Stimulated activated naive B cell treated with anti-CD40 and anti-IgM and Interleukin-4, amounts not matched to agents 10 μg/mL and 1 μg/mL and 100 μg/mL, for 72 hours (primary cell): ENCODE data around the gene EGLN2.

Experiments
- ATAC-seq, 2 donors: fragments of 150-1000 bp; cut with Tn5 transposase; replicated peaks; 2 replicates each; pipeline ENCODE4 v1.10.0; 2021; ENCODE audit warnings: moderate library complexity in 1 of 2
- DNase-seq: peaks from one replicate; pipeline ENCODE4 v3.0.0; 2021
- H3K27ac Mint-ChIP-seq: one replicate; pipeline ENCODE4 v1.8.0; 2022; ENCODE audit warnings: mild to moderate bottlenecking, mixed read lengths
- H3K27me3 Mint-ChIP-seq, 2 donors: one replicate each; pipeline ENCODE4 v1.8.0; 2022; ENCODE audit warnings: mixed read lengths in 2 of 2
- H3K36me3 Mint-ChIP-seq, 2 donors: one replicate each; pipeline ENCODE4 v1.8.0; 2022; ENCODE audit warnings: mixed read lengths in 2 of 2, mild to moderate bottlenecking in 1 of 2
- H3K4me1 Mint-ChIP-seq, 2 donors: one replicate each; pipeline ENCODE4 v1.8.0; 2022; ENCODE audit warnings: mixed read lengths in 2 of 2, mild to moderate bottlenecking in 1 of 2
- H3K4me3 Mint-ChIP-seq, 2 donors: one replicate each; pipeline ENCODE4 v1.8.0; 2022; ENCODE audit warnings: mild to moderate bottlenecking in 2 of 2, mixed read lengths in 2 of 2, moderate library complexity in 1 of 2
- H3K9me3 Mint-ChIP-seq, 2 donors: one replicate each; pipeline ENCODE4 v1.8.0; 2022; ENCODE audit warnings: mixed read lengths in 2 of 2, mild to moderate bottlenecking in 1 of 2

Gene EGLN2

DNA sequence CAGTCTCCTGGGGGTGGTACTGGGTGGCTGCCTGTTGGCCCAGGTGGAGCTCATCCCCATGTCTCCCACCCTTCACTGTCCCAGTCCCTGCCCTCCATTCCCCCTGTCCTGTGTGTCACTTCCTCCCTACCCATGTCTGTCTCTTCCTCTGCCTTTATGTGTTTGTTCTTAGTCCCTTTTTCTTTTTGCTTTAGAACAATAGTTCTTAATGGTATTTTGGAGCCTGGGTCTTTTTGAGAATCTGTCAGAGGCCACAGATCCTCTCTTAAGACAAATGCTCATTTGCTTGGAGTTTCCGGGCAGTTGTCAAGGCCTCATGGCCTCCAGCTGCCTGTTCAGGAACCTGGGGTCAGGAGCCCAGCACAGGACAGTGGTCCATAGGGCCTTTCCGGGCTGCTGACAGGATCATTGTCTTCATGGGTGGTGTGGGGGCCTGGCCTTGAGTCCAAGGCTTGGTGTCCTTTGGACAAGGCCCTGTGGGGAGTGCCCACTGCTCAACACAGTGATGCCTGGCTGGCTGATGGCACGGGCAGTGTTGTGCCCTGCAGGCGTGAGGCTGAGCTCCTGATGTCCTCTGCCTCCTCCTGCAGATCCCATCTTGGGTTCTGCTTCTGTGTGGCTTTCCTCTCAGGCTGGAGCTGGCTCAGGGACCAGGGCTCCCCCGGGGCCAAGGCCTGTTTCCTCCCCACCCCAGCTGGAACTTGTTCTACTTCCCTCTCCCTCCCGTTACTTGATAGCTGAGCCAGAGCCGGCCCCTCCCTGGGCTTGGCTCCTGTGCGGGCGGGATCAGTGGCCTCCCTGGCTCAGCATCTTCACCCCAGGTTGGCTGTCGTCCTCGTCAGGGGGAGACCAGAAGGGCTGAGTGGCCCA lies 3.5 kb downstream of the EGLN2 start:
- peaks cover 77 to 91% of the 10 kb centered on the region in 2 donors for H3K4me1 Mint-ChIP-seq
- no peaks in the 10 kb centered on the region for H3K9me3 Mint-ChIP-seq
- H3K36me3 Mint-ChIP-seq: peaks cover 52 to 81% of the 10 kb centered on the region in 2 donors
- peak overlapping the region; percentile 83 to 93 for H3K4me3 Mint-ChIP-seq
- DNase-seq (no peak), ATAC-seq (no peak)
- H3K27me3 Mint-ChIP-seq: no peaks in the 10 kb centered on the region
- H3K27ac Mint-ChIP-seq: peak overlapping the region; percentile 98

GRCh38 chr19:40803170-40803856 lies 4.3 kb downstream of the EGLN2 start:
- DNase-seq (no peak), ATAC-seq (no peak)
- H3K36me3 Mint-ChIP-seq: peaks cover 59 to 84% of the 10 kb centered on the region in 2 donors
- H3K27ac Mint-ChIP-seq: peak overlapping the region; percentile 98
- H3K4me1 Mint-ChIP-seq: peaks cover 77 to 91% of the 10 kb centered on the region in 2 donors
- no peaks in the 10 kb centered on the region for H3K27me3 Mint-ChIP-seq
- H3K4me3 Mint-ChIP-seq: peak overlapping the region; percentile 83 to 93
- no peaks in the 10 kb centered on the region for H3K9me3 Mint-ChIP-seq

GRCh38 chr19:40803857-40804782 lies 5.1 kb downstream of the EGLN2 start:
- H3K36me3 Mint-ChIP-seq: peaks cover 60 to 88% of the 10 kb centered on the region in 2 donors
- ATAC-seq (peak; percentile 85), DNase-seq (peak; percentile 80)
- no peaks in the 10 kb centered on the region for H3K27me3 Mint-ChIP-seq
- peak overlapping the region; percentile 98 for H3K27ac Mint-ChIP-seq
- H3K4me1 Mint-ChIP-seq: peaks cover 76 to 94% of the 10 kb centered on the region in 2 donors
- peak overlapping the region; percentile 83 to 93 for H3K4me3 Mint-ChIP-seq
- H3K9me3 Mint-ChIP-seq: no peaks in the 10 kb centered on the region

DNA sequence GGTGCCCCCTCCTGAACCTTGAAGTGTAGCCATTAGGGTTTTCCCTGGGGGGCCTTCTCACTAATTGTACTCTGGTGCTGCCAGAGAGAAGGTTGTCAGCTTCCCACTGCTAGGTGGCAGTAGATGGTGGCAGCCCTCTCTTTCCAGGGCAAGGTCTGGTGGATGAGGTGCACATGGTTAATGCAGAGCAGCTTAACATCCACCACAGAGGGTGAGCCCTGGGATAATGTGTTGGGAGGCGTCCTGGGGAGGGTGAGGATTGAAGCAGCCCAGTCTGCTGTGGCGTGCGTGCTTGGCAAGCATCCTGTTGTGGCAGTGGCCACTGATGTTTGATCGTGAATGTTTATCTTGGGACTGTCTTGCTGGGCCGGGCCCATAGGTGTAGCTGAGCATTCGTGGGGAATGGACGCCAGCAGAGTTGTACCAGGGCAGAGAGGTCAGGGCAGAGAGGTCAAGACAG lies 5.8 kb downstream of the EGLN2 start:
- Mint-ChIP-seq H3K27me3 (no peaks in the 10 kb centered on the region), H3K4me1 (peaks cover 79 to 100% of the 10 kb centered on the region in 2 donors), H3K36me3 (peaks cover 60 to 91% of the 10 kb centered on the region in 2 donors), H3K27ac (peak overlapping the region; percentile 98), H3K4me3 (peak overlapping the region; percentile 83 to 93), H3K9me3 (no peaks in the 10 kb centered on the region)
- ATAC-seq (no peak), DNase-seq (no peak)

- Mint-ChIP-seq H3K27ac (peak overlapping the region; percentile 98), H3K4me1 (peaks cover 76 to 100% of the 10 kb centered on the region in 2 donors), H3K4me3 (peak overlapping the region; percentile 83 to 93), H3K36me3 (peaks cover 54 to 90% of the 10 kb centered on the region in 2 donors), H3K27me3 (no peaks in the 10 kb centered on the region), H3K9me3 (no peaks in the 10 kb centered on the region)
- ATAC-seq (no peak), DNase-seq (no peak)
These were observed 6.4 kb downstream of the EGLN2 start for GRCh38 chr19:40805258-40805868.

- H3K9me3 Mint-ChIP-seq: no peaks in the 10 kb centered on the region
- H3K4me3 Mint-ChIP-seq: peak overlapping the region; percentile 51 to 83
- H3K4me1 Mint-ChIP-seq: peaks cover 73 to 99% of the 10 kb centered on the region in 2 donors
- H3K27ac Mint-ChIP-seq: peak overlapping the region; percentile 98
- no peaks in the 10 kb centered on the region for H3K27me3 Mint-ChIP-seq
- H3K36me3 Mint-ChIP-seq: peaks cover 48 to 86% of the 10 kb centered on the region in 2 donors
- ATAC-seq (peak; percentile 30), DNase-seq (peak; percentile 57)
These were observed 7.6 kb downstream of the EGLN2 start for GRCh38 chr19:40806423-40807146.

- Mint-ChIP-seq H3K4me1 (peaks cover 73 to 99% of the 10 kb centered on the region in 2 donors), H3K27ac (peak overlapping the region; percentile 98), H3K36me3 (peaks cover 40 to 78% of the 10 kb centered on the region in 2 donors), H3K4me3 (peak overlapping the region; percentile 51 to 83), H3K9me3 (no peaks in the 10 kb centered on the region), H3K27me3 (peaks cover 0 to 2% of the 10 kb centered on the region in 2 donors)
- ATAC-seq: no peak
- DNase-seq: no peak
These were observed 8.4 kb downstream of the EGLN2 start for GRCh38 chr19:40807147-40808020.

DNA sequence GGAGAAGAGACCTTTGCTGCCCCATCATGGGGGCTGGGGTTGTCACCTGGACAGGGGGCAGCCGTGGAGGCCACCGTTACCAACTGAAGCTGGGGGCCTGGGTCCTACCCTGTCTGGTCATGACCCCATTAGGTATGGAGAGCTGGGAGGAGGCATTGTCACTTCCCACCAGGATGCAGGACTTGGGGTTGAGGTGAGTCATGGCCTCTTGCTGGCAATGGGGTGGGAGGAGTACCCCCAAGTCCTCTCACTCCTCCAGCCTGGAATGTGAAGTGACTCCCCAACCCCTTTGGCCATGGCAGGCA lies 9.0 kb downstream of the EGLN2 start:
- Mint-ChIP-seq H3K9me3 (no peaks in the 10 kb centered on the region), H3K4me1 (peaks cover 71 to 97% of the 10 kb centered on the region in 2 donors), H3K4me3 (no peak overlapping the region), H3K27ac (peak overlapping the region; percentile 65), H3K27me3 (peaks cover 0 to 4% of the 10 kb centered on the region in 2 donors), H3K36me3 (peaks cover 34 to 72% of the 10 kb centered on the region in 2 donors)
- DNase-seq (no peak), ATAC-seq (no peak)

- DNase-seq (no peak), ATAC-seq (no peak)
- Mint-ChIP-seq H3K9me3 (no peaks in the 10 kb centered on the region), H3K27ac (peak overlapping the region; percentile 65), H3K4me3 (no peak overlapping the region), H3K4me1 (peaks cover 67 to 92% of the 10 kb centered on the region in 2 donors), H3K36me3 (peaks cover 31 to 67% of the 10 kb centered on the region in 2 donors), H3K27me3 (peaks cover 0 to 4% of the 10 kb centered on the region in 2 donors)
These were observed 9.5 kb downstream of the EGLN2 start for GRCh38 chr19:40808497-40808896.

DNA sequence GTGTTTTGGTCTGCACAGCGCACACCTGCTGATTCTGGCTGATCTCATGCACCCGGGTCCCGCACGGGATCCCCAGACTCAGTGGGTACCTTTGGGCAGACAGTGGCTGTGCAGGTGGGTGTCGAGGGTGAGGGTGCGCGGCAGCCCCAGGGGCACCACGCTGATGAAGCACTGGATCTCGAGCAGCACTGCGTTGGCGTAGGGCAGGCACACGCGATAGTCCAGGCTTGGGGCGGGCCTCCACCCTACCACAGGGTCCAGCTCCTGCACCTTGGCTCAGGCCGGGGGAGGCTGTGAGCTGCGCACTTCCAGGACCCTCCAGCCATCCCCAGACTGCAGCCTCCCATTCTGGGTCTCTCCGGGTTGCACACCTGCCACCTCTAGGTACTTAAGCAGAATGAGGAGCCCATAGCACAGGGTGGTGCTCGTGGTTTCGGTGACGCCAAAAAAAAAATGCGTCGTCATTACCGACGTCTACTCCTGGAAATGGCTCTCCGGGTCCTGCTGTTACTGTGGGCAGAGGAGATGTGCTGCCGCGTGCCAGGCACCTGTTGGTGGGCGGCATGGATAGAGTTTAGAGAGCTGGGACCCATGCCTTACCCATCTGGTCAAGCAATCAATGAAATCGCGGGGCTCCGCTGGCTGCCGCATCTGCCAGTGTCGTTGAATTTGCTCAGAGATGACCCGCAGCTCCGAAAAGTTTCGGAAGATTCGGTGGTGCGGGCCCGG lies 10.5 kb downstream of the EGLN2 start:
- ATAC-seq: no peak
- Mint-ChIP-seq H3K36me3 (peaks cover 25 to 57% of the 10 kb centered on the region in 2 donors), H3K27ac (no peak overlapping the region), H3K4me1 (peaks cover 59 to 82% of the 10 kb centered on the region in 2 donors), H3K9me3 (no peaks in the 10 kb centered on the region), H3K4me3 (peak overlapping the region; percentile 9 to 11), H3K27me3 (peaks cover 0 to 4% of the 10 kb centered on the region in 2 donors)
- DNase-seq: no peak

DNA sequence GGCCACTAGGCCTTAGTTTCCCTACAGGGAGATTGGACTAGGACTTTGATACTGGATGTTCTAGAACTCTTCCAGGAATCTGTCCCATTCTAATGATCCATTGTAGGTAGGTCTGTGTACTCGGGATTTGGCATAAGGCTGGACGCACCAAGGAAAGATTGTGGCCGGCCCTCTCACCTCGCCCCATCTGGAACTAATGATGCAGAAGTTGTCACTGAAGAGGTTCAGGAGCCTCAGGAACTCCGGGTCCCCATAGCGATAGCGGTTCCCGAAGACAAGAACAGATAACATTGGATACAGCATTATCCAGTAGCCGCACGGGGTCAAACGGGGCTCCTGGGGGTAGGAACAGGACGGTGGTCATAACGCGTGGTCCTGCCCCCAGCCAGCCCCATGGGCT lies 11.2 kb downstream of the EGLN2 start:
- H3K4me3 Mint-ChIP-seq: peak overlapping the region in 1 of 2 donors; percentile 9
- H3K9me3 Mint-ChIP-seq: no peaks in the 10 kb centered on the region
- DNase-seq: no peak
- H3K4me1 Mint-ChIP-seq: peaks cover 55 to 75% of the 10 kb centered on the region in 2 donors
- peaks cover 0 to 4% of the 10 kb centered on the region in 2 donors for H3K27me3 Mint-ChIP-seq
- H3K36me3 Mint-ChIP-seq: peaks cover 20 to 50% of the 10 kb centered on the region in 2 donors
- ATAC-seq: no peak
- H3K27ac Mint-ChIP-seq: no peak overlapping the region
